MCF 10A (cell line): ENCODE measurements around the gene HDGFL2. TPM values are rescaled to one million over a fixed set of nuclear protein-coding genes. Genes with fewer than 3 reads are reported as not detected.

ENCODE experiments used
- Bru-seq: library from RNA; stranded (reverse); fragments of 400-500 nt; gene quantifications from one replicate; lab custom pipeline; 2021; lab: Mats Ljungman, UMichigan
- BruChase-seq, 2 experiments: library from RNA; stranded (reverse); fragments of 400-500 nt; gene quantifications; one replicate each; lab custom pipeline; 2021; lab: Mats Ljungman, UMichigan
- BruUV-seq: library from RNA; stranded (reverse); fragments of 400-500 nt; replicated peaks from 2 replicates; lab custom pipeline; 2021; lab: Mats Ljungman, UMichigan
- CTCF ChIA-PET: fragments of 300-600 bp; sonication (Branson Sonifier 250); formaldehyde crosslinking; extraction: SDS; loops from one replicate; lab custom pipeline; 2021; ENCODE audit warnings: antibody characterized with exemption, inconsistent platforms; lab: Yijun Ruan, JAX
- POLR2A ChIA-PET: fragments of 300-600, 350-650 bp; sonication (Branson Sonifier 250); formaldehyde crosslinking; extraction: SDS; loops from one replicate; lab custom pipeline; 2020; ENCODE audit warnings: antibody characterized with exemption, inconsistent platforms; lab: Yijun Ruan, JAX
- DNase-seq: peaks from one replicate; pipeline ENCODE4 v3.0.0-alpha.2; 2018; ENCODE audit not compliant: unreplicated experiment
- H3K27ac Mint-ChIP-seq: one replicate; pipeline ENCODE4 v1.8.0; 2022; ENCODE audit warnings: mild to moderate bottlenecking, low read depth, mixed read lengths; ENCODE audit not compliant: unreplicated experiment
- H3K27me3 Mint-ChIP-seq: one replicate; pipeline ENCODE4 v1.8.0; 2022; ENCODE audit warnings: mixed read lengths; ENCODE audit not compliant: insufficient read depth, unreplicated experiment
- H3K36me3 Mint-ChIP-seq: one replicate; pipeline ENCODE4 v1.8.0; 2022; ENCODE audit warnings: mild to moderate bottlenecking, moderate library complexity, mixed read lengths; ENCODE audit not compliant: insufficient read depth, unreplicated experiment
- H3K4me1 Mint-ChIP-seq: one replicate; pipeline ENCODE4 v1.8.0; 2022; ENCODE audit warnings: mixed read lengths; ENCODE audit not compliant: insufficient read depth, unreplicated experiment
- H3K4me3 Mint-ChIP-seq: one replicate; pipeline ENCODE4 v1.8.0; 2022; ENCODE audit warnings: mild to moderate bottlenecking, moderate library complexity, mixed read lengths; ENCODE audit not compliant: unreplicated experiment
- H3K9me3 Mint-ChIP-seq: one replicate; pipeline ENCODE4 v1.8.0; 2022; ENCODE audit warnings: mixed read lengths; ENCODE audit not compliant: unreplicated experiment
- CTCF ChIP-seq: fragments of 200-600 bp; IDR thresholded peaks from one replicate; pipeline ENCODE4 v1.8.0; 2022; ENCODE audit warnings: antibody characterized with exemption, mild to moderate bottlenecking; ENCODE audit not compliant: unreplicated experiment
- intact Hi-C: fragments of 100-400 bp; cut with micrococcal nuclease; formaldehyde crosslinking; loops from 2 replicates; pipeline ENCODE4 v1.14.1; 2022
- long read RNA-seq: library from polyadenylated mRNA; stranded (forward); transcript quantifications from one replicate; pipeline ENCODE4 v2.0.0, GENCODE V29; 2022
- total RNA-seq: library from RNA; stranded (reverse); gene quantifications from 2 replicates; pipeline ENCODE4 v1.2.3, GENCODE V29; 2022

The HDGFL2 gene
- 46.3 and 53.8 TPM in 2 replicates for total RNA-seq
- Bru-seq, nascent RNA = percentile 41 among the genes with signal in this experiment
- BruChase-seq, experiment 1, labeled RNA remaining after a 6-hour chase = percentile 53 among the genes with signal in this experiment
- BruChase-seq, experiment 2, labeled RNA remaining after a 2-hour chase = percentile 44 among the genes with signal in this experiment
- long read RNA-seq, transcript HDGFL2-208 (16 exons, 2,281 nt) = major isoform, 32 of 88 reads
- long read RNA-seq, transcript HDGFL2-210 (16 exons, 2,255 nt) = minor isoform, 16 of 88 reads
- long read RNA-seq, partial matches to known transcripts = 31 of 88 reads
- long read RNA-seq, other reads (novel, unspliced or antisense) = 9 of 88 reads

GRCh38 chr19:4472174-4472974 is at the start of gene HDGFL2:
HDGFL2 (plus strand) TSS chr19:4472297; CDS start chr19:4472351, 54 bp downstream.
- no peak for TF ChIP-seq CTCF
- Mint-ChIP-seq H3K27me3 (no peaks in the 10 kb centered on the region), H3K4me3 (no peak within 1 kb of the TSS), H3K27ac (peak within 1 kb of the TSS; percentile 64), H3K4me1 (peaks cover 20% of the 10 kb centered on the region), H3K9me3 (no peaks in the 10 kb centered on the region), H3K36me3 (peaks cover 13% of the 10 kb centered on the region)
- ChIA-PET CTCF (interaction anchor here (1.2 to 1.5 kb wide), 2 partner anchors 51 to 120 kb away, joined by 3 read pairs; no protein-coding TSS in a partner anchor), POLR2A (interaction anchor here (0.5 to 7.6 kb wide), 12 partner anchors 10 to 466 kb away, joined by 3 to 67 read pairs (median 4); partner anchors contain the start of genes CHAF1A, TICAM1, UBXN6 and YJU2)
- BruUV-seq = no TSS peak
- DNase-seq = no peak
- intact Hi-C loops = no loop called here

GRCh38 chr19:4423416-4424126 is 48.5 kb upstream of the HDGFL2 start:
- Mint-ChIP-seq H3K36me3 (peaks cover 42% of the 10 kb centered on the region), H3K27ac (no peak overlapping the region), H3K4me1 (no peaks in the 10 kb centered on the region), H3K27me3 (no peaks in the 10 kb centered on the region), H3K9me3 (no peaks in the 10 kb centered on the region), H3K4me3 (no peak overlapping the region)
- BruUV-seq = no TSS peak
- POLR2A ChIA-PET = no interaction called here
- CTCF ChIA-PET = interaction anchor here (0.6 to 0.7 kb wide), 2 partner anchors 138 to 164 kb away, joined by 3 read pairs; no protein-coding TSS in a partner anchor
- intact Hi-C loops = no loop called here
- DNase-seq = no peak
- no peak for TF ChIP-seq CTCF

GRCh38 chr19:4425537-4425936 is 46.6 kb upstream of the HDGFL2 start:
- ChIA-PET POLR2A (no interaction called here), CTCF (no interaction called here)
- Mint-ChIP-seq H3K4me3 (no peak overlapping the region), H3K27ac (no peak overlapping the region), H3K9me3 (no peaks in the 10 kb centered on the region), H3K36me3 (peaks cover 47% of the 10 kb centered on the region), H3K27me3 (no peaks in the 10 kb centered on the region), H3K4me1 (no peaks in the 10 kb centered on the region)
- intact Hi-C loops = no loop called here
- BruUV-seq = no TSS peak
- TF ChIP-seq CTCF = no peak
- no peak for DNase-seq
